HG02973 (cell line): Measurements from ENCODE around the gene VENTX.

ENCODE experiments used
- ATAC-seq: cut with Tn5 transposase; IDR thresholded peaks from one replicate; pipeline ENCODE4 v1.9.1; 2021; ENCODE audit warnings: moderate library complexity; ENCODE audit not compliant: unreplicated experiment

The VENTX gene

GRCh38 chr10:133201948-133202725 is 35.5 kb upstream of the VENTX start:
- ATAC-seq = no peak

GRCh38 chr10:133202778-133203651 is 34.6 kb upstream of the VENTX start:
- ATAC-seq = no peak

GRCh38 chr10:133203652-133204195 is 33.9 kb upstream of the VENTX start:
- ATAC-seq = no peak

- no peak for ATAC-seq
Measured at GRCh38 chr10:133204226-133205015, 33.2 kb upstream of the VENTX start.

- ATAC-seq = no peak
Measured at GRCh38 chr10:133205146-133205545, 32.5 kb upstream of the VENTX start.

- ATAC-seq = no peak
Measured at GRCh38 chr10:133206356-133207040, 31.2 kb upstream of the VENTX start.

DNA sequence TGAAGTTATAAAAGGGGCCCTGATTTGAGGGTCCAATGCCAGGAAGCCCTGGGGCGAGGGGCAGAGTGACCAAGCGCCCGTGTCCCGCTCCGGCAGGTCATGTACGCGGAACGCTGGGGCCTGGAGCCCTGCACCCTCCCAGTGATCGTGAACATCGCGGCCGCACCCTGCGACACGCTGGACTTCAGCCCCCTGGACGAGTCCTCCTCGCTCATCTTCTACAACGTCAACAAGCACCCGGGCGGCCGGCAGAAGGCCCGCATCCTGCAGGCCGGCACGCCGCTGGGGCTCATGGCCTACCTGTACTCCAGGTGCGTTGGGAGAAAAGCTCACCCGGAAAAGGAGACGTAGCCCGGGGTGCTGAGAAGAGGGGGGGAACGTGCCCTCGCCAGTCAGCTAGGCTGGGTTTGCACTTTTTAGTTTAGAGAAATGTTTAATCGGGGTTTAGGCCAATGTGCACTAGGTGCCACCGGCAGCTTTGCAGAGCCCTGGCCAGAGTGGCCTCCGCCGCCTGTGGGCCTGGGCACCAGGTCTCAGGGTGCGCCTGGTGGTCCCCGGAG is 30.5 kb upstream of the VENTX start:
- ATAC-seq = no peak

- no peak for ATAC-seq
Measured at GRCh38 chr10:133207627-133208026, 30.0 kb upstream of the VENTX start.

GRCh38 chr10:133208466-133208865 is 29.2 kb upstream of the VENTX start:
- ATAC-seq = no peak

- no peak for ATAC-seq
Measured at GRCh38 chr10:133209117-133209516, 28.5 kb upstream of the VENTX start.

- no peak for ATAC-seq
Measured at GRCh38 chr10:133209641-133210040, 28.0 kb upstream of the VENTX start.

GRCh38 chr10:133210398-133211140 is 27.1 kb upstream of the VENTX start:
- no peak for ATAC-seq

- no peak for ATAC-seq
Measured at GRCh38 chr10:133211141-133211830, 26.4 kb upstream of the VENTX start.

- no peak for ATAC-seq
Measured at GRCh38 chr10:133211959-133212852, 25.4 kb upstream of the VENTX start.

DNA sequence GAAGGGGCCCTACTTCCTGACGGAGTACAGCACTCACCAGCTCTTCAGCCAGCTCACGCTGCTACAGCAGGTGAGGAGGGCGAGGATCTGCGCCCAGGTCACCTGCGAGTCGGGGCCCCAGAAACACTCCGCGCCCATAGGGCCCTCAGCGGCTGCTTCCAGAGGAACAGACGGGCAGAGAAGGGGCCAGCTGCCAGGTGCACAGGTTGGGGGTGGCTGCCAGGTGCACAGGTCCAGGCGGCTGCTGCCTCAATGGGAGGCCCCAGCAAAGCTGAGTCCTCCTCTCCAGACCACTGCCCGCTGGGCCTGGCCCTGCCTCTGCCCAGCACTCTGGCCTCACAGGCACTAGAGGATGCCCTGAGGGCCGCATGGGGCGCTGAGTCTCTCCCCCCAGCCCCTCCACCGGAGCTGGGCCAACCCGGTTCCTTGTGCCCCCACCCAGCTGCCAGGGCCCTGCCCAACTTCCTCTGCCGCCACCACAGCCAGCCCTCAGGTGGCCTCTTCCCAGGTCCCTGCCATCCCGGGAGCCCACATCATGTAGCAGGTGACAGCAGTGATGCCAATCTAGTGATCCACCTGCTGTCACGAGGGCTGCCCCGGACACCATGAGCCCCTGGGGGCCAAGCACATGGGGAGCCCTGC is 24.7 kb upstream of the VENTX start:
- no peak for ATAC-seq

GRCh38 chr10:133213641-133214467 is 23.8 kb upstream of the VENTX start:
- ATAC-seq = no peak
